Measurements from ENCODE around the gene ZFHX3.
A peak's percentile ranks its signal among the peaks of the same experiment; 100 is the strongest.

ZFHX3 gene

DNA sequence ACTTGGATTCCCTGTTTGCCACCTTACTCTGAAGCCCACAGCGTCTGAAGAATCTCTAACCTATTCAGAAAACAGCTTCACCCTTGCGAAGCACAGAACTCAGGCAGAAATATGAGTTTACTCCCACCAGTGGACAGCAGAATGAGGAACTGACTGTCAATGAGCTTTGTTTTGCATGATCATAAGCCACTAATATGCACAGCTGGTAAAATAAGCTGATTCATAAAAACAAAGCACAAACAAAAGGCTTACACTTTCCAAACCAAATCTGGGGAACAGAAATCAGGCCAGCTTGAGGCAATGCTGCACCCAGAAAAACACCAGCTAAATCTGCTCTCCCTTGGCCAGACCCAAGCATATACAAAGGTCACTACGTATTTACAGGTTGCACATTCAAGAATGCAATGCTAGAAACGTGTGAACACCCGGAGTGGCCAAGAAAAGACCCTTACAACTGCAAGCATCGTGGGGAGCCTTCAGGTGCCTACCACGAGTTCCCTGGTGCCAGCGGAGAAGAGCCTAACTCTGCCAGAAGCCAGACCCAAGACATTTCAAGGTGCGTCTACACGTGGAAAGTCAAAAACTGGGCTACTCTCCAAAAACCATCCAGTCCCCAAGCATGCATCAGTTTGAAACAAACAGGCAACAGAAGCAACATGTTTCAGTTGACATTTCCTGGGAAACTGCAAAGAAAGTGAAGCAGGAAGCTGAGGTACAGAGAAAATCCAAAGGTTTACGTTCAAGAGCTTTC lies 207.1 kb downstream of the ZFHX3 start:
- DNase-seq: no peak

DNA sequence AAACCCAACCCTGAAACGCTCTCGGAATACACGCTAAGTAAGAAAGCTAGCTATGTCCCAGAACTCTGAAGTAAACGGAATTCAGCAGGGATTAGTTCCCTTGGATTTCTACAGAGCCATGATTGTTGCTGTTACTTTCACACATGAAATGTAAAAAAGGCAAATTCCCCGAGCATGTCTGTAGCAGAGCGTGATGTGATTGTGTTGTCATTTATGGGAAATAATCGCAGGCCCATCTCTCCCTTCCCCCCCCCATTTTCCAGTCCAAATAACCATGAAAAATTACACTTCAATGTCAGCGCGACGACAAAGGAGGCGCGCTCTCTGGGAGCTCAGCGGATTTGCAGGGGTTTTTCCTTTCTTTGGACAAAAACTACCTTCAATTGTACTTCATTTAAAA lies 209.0 kb downstream of the ZFHX3 start:
- no peak for DNase-seq

DNA sequence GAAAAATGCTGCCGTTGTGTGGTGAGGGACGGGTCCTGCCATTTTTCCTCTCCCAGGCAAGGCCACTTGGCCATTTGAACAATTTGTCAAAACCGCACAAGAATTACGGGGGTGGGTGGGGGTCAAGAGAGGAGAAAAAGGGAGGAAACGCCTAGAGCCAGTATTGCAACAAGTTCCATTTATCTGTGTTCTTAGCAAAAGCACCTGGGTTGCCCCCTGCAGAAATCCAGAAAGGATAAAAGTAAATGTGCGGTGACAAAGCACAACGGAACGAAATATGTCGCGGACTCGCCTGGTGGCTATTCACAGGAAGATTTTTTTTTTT lies 209.4 kb downstream of the ZFHX3 start:
- DNase-seq: no peak

- DNase-seq: no peak
Observed at GRCh38 chr16:72837846-72838585, 209.9 kb downstream of the ZFHX3 start.

DNA sequence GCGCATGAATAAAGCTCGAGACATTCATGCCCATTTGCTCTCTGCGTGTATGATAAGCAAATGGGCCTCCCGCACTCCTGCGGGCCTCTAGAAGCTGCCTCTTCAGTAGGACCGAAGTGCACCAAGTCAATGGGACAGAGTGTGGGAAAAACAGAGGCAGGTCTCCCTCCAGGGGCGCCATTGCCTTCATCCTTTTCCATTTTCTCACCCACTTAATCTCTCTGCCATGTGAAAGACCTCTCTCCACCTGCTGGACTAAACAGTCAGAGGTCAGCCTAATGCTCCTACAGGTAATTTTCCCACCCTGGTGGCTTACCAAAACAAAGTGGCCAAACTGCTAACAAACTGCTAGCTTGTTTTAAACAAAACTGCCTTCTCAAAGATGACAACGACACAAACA lies 210.9 kb downstream of the ZFHX3 start:
- DNase-seq: no peak

DNA sequence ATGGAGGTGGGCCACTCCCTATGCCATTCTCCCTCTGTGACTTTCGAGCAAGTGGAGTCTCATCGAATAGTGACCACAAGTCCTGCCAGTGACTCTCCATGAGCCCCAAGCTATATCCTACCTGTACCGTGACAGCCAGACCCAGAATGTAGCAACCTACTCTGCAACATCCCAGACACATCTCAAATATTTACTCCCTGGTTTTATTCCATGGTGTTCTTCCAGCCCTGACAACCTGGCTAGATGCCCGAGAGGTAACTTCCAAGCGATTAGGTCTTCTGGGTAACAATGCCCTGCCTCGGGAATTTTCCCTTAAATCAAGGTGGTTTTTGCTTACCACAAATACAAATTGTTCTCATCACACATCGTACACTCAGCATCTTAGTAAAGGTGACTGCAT lies 211.7 kb downstream of the ZFHX3 start:
- DNase-seq: no peak

- no peak for DNase-seq
Observed at GRCh38 chr16:72835086-72835485, 212.8 kb downstream of the ZFHX3 start.

GRCh38 chr16:72834499-72834898 lies 213.4 kb downstream of the ZFHX3 start:
- DNase-seq: no peak

- DNase-seq: no peak
Observed at GRCh38 chr16:72833969-72834368, 214.0 kb downstream of the ZFHX3 start.

DNA sequence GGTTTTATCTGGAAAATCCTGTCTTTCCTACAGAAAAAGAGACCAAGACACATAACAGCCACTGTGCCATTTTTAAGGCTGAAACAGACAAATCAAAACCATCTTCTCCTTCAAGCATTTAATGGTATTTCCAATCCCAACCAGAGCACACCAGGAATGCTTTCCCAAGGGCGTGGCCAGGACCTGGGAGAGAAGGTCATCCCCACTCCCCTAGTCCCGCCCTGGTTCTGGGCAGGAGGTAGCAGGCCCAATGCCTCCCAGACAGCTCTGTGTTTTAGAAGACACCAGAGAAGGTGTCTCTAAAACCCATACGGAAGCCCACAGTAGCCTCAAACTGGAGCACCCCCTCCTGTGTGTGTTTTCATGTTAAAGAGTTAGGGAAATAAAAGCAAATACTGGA lies 214.4 kb downstream of the ZFHX3 start:
- DNase-seq: no peak

GRCh38 chr16:72832621-72833248 lies 215.2 kb downstream of the ZFHX3 start:
- DNase-seq: peak; percentile 8

DNA sequence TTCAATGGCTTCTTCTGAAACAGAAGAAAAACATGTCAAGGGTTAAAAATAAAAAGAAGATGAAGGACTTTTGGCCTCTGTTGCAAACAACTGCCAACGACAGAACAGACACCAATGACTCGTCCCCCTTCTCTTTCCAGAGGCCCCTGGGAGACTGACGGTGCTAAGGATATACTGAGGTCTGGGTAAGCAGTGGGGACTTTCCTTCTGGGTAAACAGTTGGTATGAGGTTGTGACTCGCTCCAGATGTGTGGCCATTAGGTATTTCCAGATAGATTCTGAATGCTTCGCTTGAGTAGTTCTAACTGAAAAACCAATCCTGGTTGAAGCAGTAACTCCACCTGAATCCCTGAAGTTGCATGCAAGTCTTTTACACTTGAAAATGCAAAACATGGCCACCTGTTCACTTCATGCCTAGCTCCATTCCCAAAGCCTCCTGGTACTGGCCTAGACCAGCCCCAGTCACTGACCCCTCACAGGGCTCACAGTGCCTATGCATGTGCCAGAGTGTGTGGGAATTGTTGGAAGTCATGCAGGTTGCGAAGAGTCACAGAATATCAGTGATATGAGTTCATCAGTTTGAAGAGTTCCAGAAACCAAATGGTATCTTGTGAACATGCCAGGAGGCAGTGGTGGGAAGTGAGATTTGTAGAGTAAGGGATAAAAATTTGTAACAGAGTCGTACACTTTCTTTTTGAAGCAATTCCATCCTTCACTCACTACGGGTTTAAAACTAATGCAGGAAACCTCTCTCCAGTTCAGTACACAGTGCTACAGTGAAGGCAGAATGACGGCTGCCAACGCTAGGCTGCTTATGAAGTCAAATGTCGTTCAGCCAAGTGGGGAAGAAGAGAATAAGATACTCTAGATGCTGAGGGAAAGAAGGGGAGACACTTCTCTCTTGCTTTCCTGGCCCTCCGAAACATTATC lies 217.8 kb downstream of the ZFHX3 start:
- no peak for DNase-seq

- DNase-seq: no peak
Observed at GRCh38 chr16:72827866-72828265, 220.1 kb downstream of the ZFHX3 start.

- no peak for DNase-seq
Observed at GRCh38 chr16:72825912-72826621, 221.9 kb downstream of the ZFHX3 start.

DNA sequence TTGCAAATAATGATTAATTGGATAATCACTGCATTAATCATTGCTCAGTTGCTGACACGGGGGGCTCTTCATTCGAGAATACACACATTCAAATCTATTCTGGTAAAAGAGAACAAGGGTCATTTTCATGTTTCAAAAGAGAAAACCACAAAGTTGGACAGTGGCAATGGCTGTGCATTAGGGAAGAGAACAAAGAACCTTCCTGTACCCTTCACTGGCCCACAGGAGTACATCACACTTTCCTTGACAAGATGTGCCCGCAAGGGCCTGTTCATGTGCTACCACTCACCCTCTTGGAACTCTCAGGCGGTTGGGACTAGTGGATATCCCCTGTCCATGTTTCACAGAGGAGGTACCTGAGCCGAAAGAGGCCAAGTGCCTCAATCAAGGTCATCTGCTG lies 223.2 kb downstream of the ZFHX3 start:
- DNase-seq: no peak

DNA sequence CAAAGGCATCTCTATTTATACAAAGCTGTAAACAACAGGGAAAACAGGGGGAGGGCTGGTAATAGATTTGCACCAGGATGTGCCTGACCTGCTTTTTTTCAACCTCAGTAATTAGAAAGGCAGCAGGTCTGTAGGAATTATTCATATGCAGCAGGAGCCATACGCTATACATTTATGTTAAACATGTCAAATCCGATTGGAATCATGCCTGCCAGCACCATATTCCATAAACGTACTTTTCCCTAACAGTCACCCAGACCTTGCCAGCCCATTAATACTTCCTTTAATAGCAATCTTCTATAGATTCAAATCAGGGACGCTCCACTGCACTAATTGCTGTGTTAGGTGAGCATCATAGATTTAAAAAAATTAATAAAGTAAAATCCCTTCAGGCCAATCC lies 223.9 kb downstream of the ZFHX3 start:
- DNase-seq: no peak

DNA sequence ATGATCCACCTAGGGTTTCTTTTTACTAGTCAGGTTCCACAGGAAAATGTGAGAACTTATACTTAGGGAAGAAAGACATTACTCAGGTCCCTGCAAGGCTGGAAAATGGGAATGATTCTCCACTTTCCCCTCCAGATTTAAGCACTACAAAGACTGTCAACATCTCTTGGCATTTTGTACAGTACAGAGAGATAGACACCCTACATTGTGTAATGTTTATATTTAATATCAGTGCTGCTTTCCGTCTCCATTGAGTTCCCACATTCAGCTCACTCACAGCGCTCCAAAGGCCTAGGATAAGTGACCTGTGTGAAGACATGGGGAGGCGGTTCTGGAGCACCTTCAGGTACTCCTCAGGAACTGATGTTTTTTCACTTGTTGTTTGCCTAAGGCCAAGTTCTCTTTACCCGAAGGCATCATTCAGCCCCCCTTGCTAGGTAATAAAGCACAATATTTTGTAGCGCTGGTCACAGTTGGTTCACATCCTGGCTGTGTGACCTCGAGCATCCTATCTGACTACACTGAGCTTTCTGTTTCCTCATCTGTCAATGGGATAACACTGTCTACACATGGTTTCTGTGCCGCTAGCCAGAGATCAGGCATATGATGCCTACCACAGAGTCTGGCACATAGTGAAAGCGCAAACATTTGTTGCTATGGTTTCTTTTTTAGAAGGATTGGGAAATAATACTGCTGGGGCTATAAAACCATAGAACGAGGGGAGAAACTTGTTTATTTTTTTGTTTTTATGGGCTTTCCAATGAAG lies 226.6 kb downstream of the ZFHX3 start:
- no peak for DNase-seq

DNA sequence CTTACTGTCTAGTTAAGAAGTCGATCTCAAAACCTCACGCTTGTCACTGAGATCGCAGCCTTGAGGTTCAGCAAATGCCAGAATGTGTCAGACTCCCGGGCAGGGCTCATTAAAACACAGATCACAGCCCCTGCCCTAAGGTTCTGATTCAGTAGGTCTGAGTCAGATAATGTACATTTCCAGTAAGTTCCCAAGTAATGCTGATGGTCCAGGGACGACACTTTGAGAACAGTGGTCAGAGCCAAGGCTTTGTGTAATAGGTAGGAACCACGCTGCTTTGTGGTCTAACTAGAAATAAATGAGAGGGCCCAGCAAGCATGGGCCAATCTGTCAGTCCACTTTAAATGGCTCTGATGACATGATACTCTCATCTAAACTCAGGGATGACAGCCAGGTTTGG lies 228.6 kb downstream of the ZFHX3 start:
- no peak for DNase-seq

- no peak for DNase-seq
Observed at GRCh38 chr16:72818236-72818845, 229.6 kb downstream of the ZFHX3 start.

DNA sequence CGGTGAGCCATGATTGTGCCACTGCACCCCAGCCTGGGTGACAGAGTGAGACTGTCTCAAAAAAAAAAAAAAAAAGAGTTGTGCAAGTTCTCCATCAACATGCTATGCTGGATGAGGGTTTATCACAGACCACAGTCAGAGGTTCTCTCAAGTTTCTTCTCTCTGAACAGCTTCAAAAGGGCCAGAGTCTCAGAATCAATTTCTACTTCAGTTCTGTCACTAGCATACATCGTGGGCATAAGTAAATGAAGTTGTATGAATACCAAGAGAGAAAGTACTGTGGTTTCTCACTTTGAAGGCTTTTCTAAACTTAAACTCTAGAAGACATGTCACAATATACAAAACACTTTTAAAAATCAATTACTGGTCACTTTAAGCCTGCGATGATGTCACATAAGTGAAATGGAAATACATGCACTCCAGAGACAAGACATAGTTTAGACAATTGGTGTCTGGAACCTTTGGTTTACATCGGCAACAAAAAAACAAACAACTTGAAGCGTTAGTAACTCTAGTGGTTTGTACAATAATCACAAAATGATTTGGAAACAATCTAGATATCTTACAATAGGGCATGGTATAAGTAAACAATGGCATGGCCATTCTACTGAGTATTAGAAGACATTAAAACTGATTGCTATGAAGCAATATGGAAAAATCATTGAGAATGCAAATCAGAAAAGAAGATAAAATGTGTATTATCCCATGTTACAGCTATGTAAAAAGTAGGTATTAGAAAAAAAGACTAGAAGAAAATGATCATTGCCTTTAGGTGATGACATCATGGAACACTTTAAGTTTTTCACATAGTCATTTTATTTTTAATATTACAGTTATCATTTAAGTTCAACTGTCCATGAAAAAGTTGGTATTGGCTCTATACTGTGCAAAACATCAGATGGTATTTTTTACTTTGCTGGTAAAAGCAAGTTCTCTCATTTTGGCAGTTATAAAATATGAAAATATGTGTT lies 232.3 kb downstream of the ZFHX3 start:
- no peak for DNase-seq

Data from DMS153 (cell line).